HEK293 (cell line): Measurements from ENCODE around the gene MPC2.

ENCODE experiments used
- CTCF ChIA-PET: fragments of 350-600 bp; formaldehyde crosslinking; extraction: SDS; loops from one replicate; lab custom pipeline; 2021; ENCODE audit warnings: antibody characterized with exemption; lab: Yijun Ruan, JAX
- POLR2A ChIA-PET: fragments of 300-600 bp; formaldehyde crosslinking; extraction: SDS; loops from one replicate; lab custom pipeline; 2020; ENCODE audit warnings: antibody characterized with exemption, inconsistent platforms; lab: Yijun Ruan, JAX
- H3K27ac ChIP-seq: fragments of 200-500 bp; sonication (Bioruptor generic); 2 replicates; pipeline ENCODE4 v1.5.1; 2014; ENCODE audit warnings: low read depth, low read length, control low read depth, inconsistent platforms; ENCODE audit errors: extremely low read depth
- H3K36me3 ChIP-seq, 2 experiments: fragments of 200-500 bp in 1 of 2; sonication (Bioruptor generic) in 1 of 2; 1 replicate in 1 of 2; 2 replicates in 1 of 2; pipeline ENCODE4 v1.5.1; 2014 to 2017; ENCODE audit warnings: inconsistent platforms in 2 of 2, low read length in 2 of 2; ENCODE audit not compliant: control insufficient read depth in 2 of 2, insufficient read depth in 1 of 2
- H3K4me1 ChIP-seq: fragments of 200-500 bp; sonication (Bioruptor generic); 2 replicates; pipeline ENCODE4 v1.5.1; 2014; ENCODE audit warnings: mild to moderate bottlenecking, low read length, inconsistent platforms; ENCODE audit not compliant: control insufficient read depth, insufficient read depth
- H3K4me3 ChIP-seq: 2 replicates; pipeline ENCODE4 v1.5.1; 2011; ENCODE audit warnings: low read depth, mild to moderate bottlenecking, control low read depth, low read length, moderate library complexity
- H3K9me3 ChIP-seq: fragments of 200-500 bp; sonication (Bioruptor generic); 2 replicates; pipeline ENCODE4 v1.5.1; 2014; ENCODE audit warnings: low read depth, low read length, inconsistent platforms; ENCODE audit not compliant: control insufficient read depth, insufficient read depth
- BCL11B ChIP-seq: fragments of 450-650 bp; formaldehyde crosslinking; IDR thresholded peaks from 2 replicates; pipeline ENCODE4 v1.5.1; 2016; ENCODE audit warnings: low read depth, missing biosample characterization, missing genetic modification characterization
- GLI2 ChIP-seq: fragments of 450-650 bp; formaldehyde crosslinking; IDR thresholded peaks from 2 replicates; pipeline ENCODE4; 2017; ENCODE audit warnings: missing biosample characterization, missing genetic modification characterization, low read depth, borderline replicate concordance
- INSM2 ChIP-seq: fragments of 450-650 bp; formaldehyde crosslinking; IDR thresholded peaks from 2 replicates; pipeline ENCODE4 v1.5.1; 2016; ENCODE audit warnings: missing biosample characterization, missing genetic modification characterization
- SCRT1 ChIP-seq: fragments of 450-650 bp; formaldehyde crosslinking; IDR thresholded peaks from 2 replicates; pipeline ENCODE4 v1.5.1; 2016; ENCODE audit warnings: missing biosample characterization, missing genetic modification characterization, borderline replicate concordance
- ZBTB1 ChIP-seq: fragments of 450-650 bp; formaldehyde crosslinking; IDR thresholded peaks from 2 replicates; pipeline ENCODE4 v1.5.1; 2016; ENCODE audit warnings: missing biosample characterization, missing genetic modification characterization
- ZBTB26 ChIP-seq: fragments of 450-650 bp; formaldehyde crosslinking; optimal IDR thresholded peaks from 2 replicates; pipeline ENCODE3; 2016; ENCODE audit warnings: missing biosample characterization, mild to moderate bottlenecking, missing genetic modification characterization
- ZFHX2 ChIP-seq: fragments of 450-650 bp; formaldehyde crosslinking; conservative IDR thresholded peaks from 2 replicates; pipeline ENCODE4 v1.5.1; 2016; ENCODE audit warnings: missing biosample characterization, missing genetic modification characterization
- ZFP37 ChIP-seq: fragments of 450-650 bp; formaldehyde crosslinking; IDR thresholded peaks from 2 replicates; pipeline ENCODE4 v1.5.1; 2016; ENCODE audit warnings: missing biosample characterization, missing genetic modification characterization
- ZIC2 ChIP-seq: fragments of 450-650 bp; formaldehyde crosslinking; IDR thresholded peaks from 2 replicates; pipeline ENCODE4 v1.5.1; 2016; ENCODE audit warnings: missing biosample characterization, missing genetic modification characterization
- ZNF10 ChIP-seq: fragments of 450-650 bp; formaldehyde crosslinking; IDR thresholded peaks from 2 replicates; pipeline ENCODE4 v1.5.1; 2017; ENCODE audit warnings: missing biosample characterization, missing genetic modification characterization
- ZNF16 ChIP-seq: fragments of 450-650 bp; formaldehyde crosslinking; IDR thresholded peaks from 2 replicates; pipeline ENCODE4 v1.5.1; 2016; ENCODE audit warnings: low read depth, missing biosample characterization, missing genetic modification characterization
- ZNF473 ChIP-seq: fragments of 450-650 bp; formaldehyde crosslinking; IDR thresholded peaks from 2 replicates; pipeline ENCODE4 v1.5.1; 2017; ENCODE audit warnings: missing biosample characterization, missing genetic modification characterization
- ZNF501 ChIP-seq: fragments of 450-650 bp; formaldehyde crosslinking; IDR thresholded peaks from 2 replicates; pipeline ENCODE4 v1.5.1; 2016; ENCODE audit warnings: missing biosample characterization, missing genetic modification characterization
- ZNF555 ChIP-seq: fragments of 450-650 bp; formaldehyde crosslinking; conservative IDR thresholded peaks from 2 replicates; pipeline ENCODE4 v1.5.1; 2017; ENCODE audit warnings: missing biosample characterization, mild to moderate bottlenecking, missing genetic modification characterization, inconsistent platforms
- ZNF561 ChIP-seq: fragments of 450-650 bp; IDR thresholded peaks from 2 replicates; pipeline ENCODE4 v1.5.1; 2018; ENCODE audit warnings: missing biosample characterization, missing genetic modification characterization, borderline replicate concordance
- ZNF580 ChIP-seq: fragments of 450-650 bp; formaldehyde crosslinking; IDR thresholded peaks from 2 replicates; pipeline ENCODE4 v1.5.1; 2016; ENCODE audit warnings: missing biosample characterization, missing genetic modification characterization
- ZNF585B ChIP-seq: fragments of 450-650 bp; formaldehyde crosslinking; IDR thresholded peaks from 2 replicates; pipeline ENCODE4 v1.5.1; 2016; ENCODE audit warnings: missing biosample characterization, missing genetic modification characterization
- ZNF600 ChIP-seq: fragments of 450-650 bp; formaldehyde crosslinking; IDR thresholded peaks from 2 replicates; pipeline ENCODE4 v1.5.1; 2016; ENCODE audit warnings: missing biosample characterization, missing genetic modification characterization
- ZNF624 ChIP-seq: fragments of 450-650 bp; formaldehyde crosslinking; IDR thresholded peaks from 2 replicates; pipeline ENCODE4 v1.5.1; 2017; ENCODE audit warnings: missing biosample characterization, missing genetic modification characterization
- ZNF626 ChIP-seq: fragments of 450-650 bp; sonication (Bioruptor Pico); formaldehyde crosslinking; IDR thresholded peaks from 2 replicates; pipeline ENCODE4 v1.5.1; 2018; ENCODE audit warnings: missing biosample characterization, missing genetic modification characterization, inconsistent platforms
- ZNF664 ChIP-seq: fragments of 450-650 bp; formaldehyde crosslinking; IDR thresholded peaks from 2 replicates; pipeline ENCODE4 v1.5.1; 2016; ENCODE audit warnings: missing biosample characterization, missing genetic modification characterization
- ZNF776 ChIP-seq: fragments of 450-650 bp; formaldehyde crosslinking; IDR thresholded peaks from 2 replicates; pipeline ENCODE4 v1.5.0; 2017; ENCODE audit warnings: missing biosample characterization, missing genetic modification characterization, borderline replicate concordance
- ZSCAN5A ChIP-seq: fragments of 450-650 bp; formaldehyde crosslinking; IDR thresholded peaks from 2 replicates; pipeline ENCODE4 v1.5.1; 2016; ENCODE audit warnings: missing biosample characterization, missing genetic modification characterization
- TF ChIP-seq, protein P1 (sequence below): fragments of 450-650 bp; formaldehyde crosslinking; IDR thresholded peaks from 2 replicates; pipeline ENCODE4 v1.5.1; 2016; ENCODE audit warnings: missing biosample characterization, missing genetic modification characterization, low read depth
- TF ChIP-seq, protein P2 (sequence below): fragments of 450-650 bp; formaldehyde crosslinking; IDR thresholded peaks from 2 replicates; pipeline ENCODE4 v1.5.1; 2017; ENCODE audit warnings: missing biosample characterization, missing genetic modification characterization

MPC2 gene

GRCh38 chr1:167935216-167936067, 1.4 kb downstream of the MPC2 start (continued):
- TF ChIP-seq ZSCAN5A (tag by site-specific recombination) (peak; percentile 83; the same call in 1 of the 2 replicates), ZNF585B (tag by site-specific recombination) (no peak), ZFHX2 (tag by site-specific recombination) (peak; percentile 96), ZNF600 (peak; percentile 97), ZIC2 (tag by site-specific recombination) (peak; percentile 76), ZNF580 (tag by site-specific recombination) (0 out of 2 replicates have a peak, but pooled peaks have one; percentile 8), GLI2 (tag by site-specific recombination) (no peak)

GRCh38 chr1:167934426-167935215, 2.3 kb downstream of the MPC2 start:
- Histone ChIP-seq H3K9me3 (no peaks in the 10 kb centered on the region), H3K36me3 (no peaks in the 10 kb centered on the region), H3K4me3 (peak overlapping the region; percentile 68), H3K27ac (peak overlapping the region; percentile 88), H3K4me1 (peaks cover 3% of the 10 kb centered on the region)
- ChIA-PET POLR2A (interaction anchor here (1.0 to 3.4 kb wide), 4 partner anchors 7 to 114 kb away, joined by 3 to 37 read pairs (median 8); no protein-coding TSS in a partner anchor), CTCF (interaction anchor here (0.7 to 4.4 kb wide), 4 partner anchors 18 to 148 kb away, joined by 4 to 25 read pairs (median 4); no protein-coding TSS in a partner anchor)
- TF ChIP-seq ZNF10 (tag by site-specific recombination), result no peak
- TF ChIP-seq, protein P1, sequence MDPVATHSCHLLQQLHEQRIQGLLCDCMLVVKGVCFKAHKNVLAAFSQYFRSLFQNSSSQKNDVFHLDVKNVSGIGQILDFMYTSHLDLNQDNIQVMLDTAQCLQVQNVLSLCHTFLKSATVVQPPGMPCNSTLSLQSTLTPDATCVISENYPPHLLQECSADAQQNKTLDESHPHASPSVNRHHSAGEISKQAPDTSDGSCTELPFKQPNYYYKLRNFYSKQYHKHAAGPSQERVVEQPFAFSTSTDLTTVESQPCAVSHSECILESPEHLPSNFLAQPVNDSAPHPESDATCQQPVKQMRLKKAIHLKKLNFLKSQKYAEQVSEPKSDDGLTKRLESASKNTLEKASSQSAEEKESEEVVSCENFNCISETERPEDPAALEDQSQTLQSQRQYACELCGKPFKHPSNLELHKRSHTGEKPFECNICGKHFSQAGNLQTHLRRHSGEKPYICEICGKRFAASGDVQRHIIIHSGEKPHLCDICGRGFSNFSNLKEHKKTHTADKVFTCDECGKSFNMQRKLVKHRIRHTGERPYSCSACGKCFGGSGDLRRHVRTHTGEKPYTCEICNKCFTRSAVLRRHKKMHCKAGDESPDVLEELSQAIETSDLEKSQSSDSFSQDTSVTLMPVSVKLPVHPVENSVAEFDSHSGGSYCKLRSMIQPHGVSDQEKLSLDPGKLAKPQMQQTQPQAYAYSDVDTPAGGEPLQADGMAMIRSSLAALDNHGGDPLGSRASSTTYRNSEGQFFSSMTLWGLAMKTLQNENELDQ (tag by site-specific recombination), result no peak
- TF ChIP-seq ZNF664 (tag by site-specific recombination), result peak; percentile 73; the same call in 1 of the 2 replicates
- TF ChIP-seq BCL11B (tag by site-specific recombination), result no peak
- TF ChIP-seq ZNF626 (tag by site-specific recombination), result no peak
- no peak for TF ChIP-seq ZBTB1 (tag by site-specific recombination)
- 0 out of 2 replicates have a peak, but pooled peaks have one; percentile 13 for TF ChIP-seq ZNF561 (tag by site-specific recombination)
- no peak for TF ChIP-seq ZNF501 (tag by site-specific recombination)
- no peak for TF ChIP-seq ZNF624
- TF ChIP-seq, protein P2, sequence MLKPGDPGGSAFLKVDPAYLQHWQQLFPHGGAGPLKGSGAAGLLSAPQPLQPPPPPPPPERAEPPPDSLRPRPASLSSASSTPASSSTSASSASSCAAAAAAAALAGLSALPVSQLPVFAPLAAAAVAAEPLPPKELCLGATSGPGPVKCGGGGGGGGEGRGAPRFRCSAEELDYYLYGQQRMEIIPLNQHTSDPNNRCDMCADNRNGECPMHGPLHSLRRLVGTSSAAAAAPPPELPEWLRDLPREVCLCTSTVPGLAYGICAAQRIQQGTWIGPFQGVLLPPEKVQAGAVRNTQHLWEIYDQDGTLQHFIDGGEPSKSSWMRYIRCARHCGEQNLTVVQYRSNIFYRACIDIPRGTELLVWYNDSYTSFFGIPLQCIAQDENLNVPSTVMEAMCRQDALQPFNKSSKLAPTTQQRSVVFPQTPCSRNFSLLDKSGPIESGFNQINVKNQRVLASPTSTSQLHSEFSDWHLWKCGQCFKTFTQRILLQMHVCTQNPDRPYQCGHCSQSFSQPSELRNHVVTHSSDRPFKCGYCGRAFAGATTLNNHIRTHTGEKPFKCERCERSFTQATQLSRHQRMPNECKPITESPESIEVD (tag by site-specific recombination), result peak; percentile 57
- TF ChIP-seq ZNF473 (tag by site-specific recombination), result no peak
- no peak for TF ChIP-seq ZNF16 (tag by site-specific recombination)
- no peak for TF ChIP-seq ZFP37 (tag by site-specific recombination)
- TF ChIP-seq INSM2 (tag by site-specific recombination), result no peak
- TF ChIP-seq ZNF555 (tag by site-specific recombination), result no peak
- TF ChIP-seq ZBTB26, result no peak
- TF ChIP-seq SCRT1 (tag by site-specific recombination), result no peak
- TF ChIP-seq ZNF776 (tag by site-specific recombination), result no peak
